Activated T-cell treated with anti-CD3 and anti-CD28 coated beads, Interleukin-2, amount 50 U/mL, for 24 hours (primary cell): ENCODE measurements around the gene SYTL3.
"Not testable (repeated sequence)": the region's sequence is repeated elsewhere in the genome, so short reads cannot be mapped to it uniquely, and the experiment has no call there.

ENCODE experiments used
- DNase-seq: peaks from one replicate; pipeline ENCODE4 v3.0.0-alpha.2; 2020
- H3K27ac Mint-ChIP-seq: 2 replicates; pipeline ENCODE4 v1.8.0; 2020; ENCODE audit warnings: mild to moderate bottlenecking, mixed read lengths
- H3K27me3 Mint-ChIP-seq: 2 replicates; pipeline ENCODE4 v1.8.0; 2020; ENCODE audit warnings: mixed read lengths
- H3K36me3 Mint-ChIP-seq: 2 replicates; pipeline ENCODE4 v1.8.0; 2020; ENCODE audit warnings: low read depth, mixed read lengths
- H3K4me1 Mint-ChIP-seq: 2 replicates; pipeline ENCODE4 v1.8.0; 2020; ENCODE audit warnings: low read depth, mixed read lengths
- H3K4me3 Mint-ChIP-seq: 2 replicates; pipeline ENCODE4 v1.8.0; 2020; ENCODE audit warnings: mild to moderate bottlenecking, moderate library complexity, mixed read lengths
- H3K9me3 Mint-ChIP-seq: 2 replicates; pipeline ENCODE4 v1.8.0; 2020; ENCODE audit warnings: mixed read lengths

SYTL3 gene

DNA sequence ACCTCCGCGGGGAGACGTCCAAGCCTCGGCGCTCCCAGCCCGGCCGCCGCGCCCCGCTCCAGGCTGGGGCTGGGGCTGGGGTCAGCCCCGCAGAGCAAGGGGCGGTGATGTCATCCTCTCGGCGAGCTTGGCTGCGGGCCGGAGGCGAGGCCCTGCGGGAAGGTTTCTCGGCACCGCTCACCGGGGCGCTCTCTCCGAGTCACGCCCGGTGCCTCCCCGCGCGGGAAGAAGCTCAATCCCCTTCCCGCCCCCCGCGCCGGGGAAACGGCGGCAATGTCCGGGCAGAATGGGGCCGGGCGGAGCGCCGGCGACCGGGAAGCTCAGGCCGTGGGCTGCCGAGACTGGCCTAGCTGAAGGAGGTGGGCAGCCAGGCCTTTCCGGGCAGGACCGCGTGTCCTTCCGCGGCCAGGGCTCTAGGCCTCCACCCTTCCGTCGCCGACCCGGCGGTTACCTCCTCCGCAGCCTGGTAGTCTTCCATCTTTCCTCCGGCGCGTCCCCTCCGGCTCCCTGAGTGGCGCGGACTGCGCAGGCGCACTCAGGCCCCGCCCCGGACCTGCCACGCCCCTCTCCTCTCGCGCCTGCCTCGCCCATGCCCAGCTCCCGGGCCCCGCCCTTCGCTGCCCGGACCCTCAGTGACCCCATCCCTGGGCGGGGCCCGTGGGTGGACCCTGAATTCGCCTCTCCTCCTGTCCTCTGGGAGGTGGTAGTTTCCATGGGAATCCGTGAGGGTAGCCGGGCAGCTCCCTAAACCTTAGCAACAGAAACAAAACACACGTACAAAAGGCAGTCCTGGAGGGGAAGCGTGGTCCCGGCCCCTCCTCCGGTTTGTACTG is 5.4 kb upstream of the SYTL3 start, which contains the start of gene DYNLT1:
DYNLT1 (minus strand) TSS at position 513 of the 833 bp plus-strand sequence; CDS start at position 478, 35 bp downstream.
- peak within 1 kb of the TSS; percentile 98 for H3K27ac Mint-ChIP-seq

DNA sequence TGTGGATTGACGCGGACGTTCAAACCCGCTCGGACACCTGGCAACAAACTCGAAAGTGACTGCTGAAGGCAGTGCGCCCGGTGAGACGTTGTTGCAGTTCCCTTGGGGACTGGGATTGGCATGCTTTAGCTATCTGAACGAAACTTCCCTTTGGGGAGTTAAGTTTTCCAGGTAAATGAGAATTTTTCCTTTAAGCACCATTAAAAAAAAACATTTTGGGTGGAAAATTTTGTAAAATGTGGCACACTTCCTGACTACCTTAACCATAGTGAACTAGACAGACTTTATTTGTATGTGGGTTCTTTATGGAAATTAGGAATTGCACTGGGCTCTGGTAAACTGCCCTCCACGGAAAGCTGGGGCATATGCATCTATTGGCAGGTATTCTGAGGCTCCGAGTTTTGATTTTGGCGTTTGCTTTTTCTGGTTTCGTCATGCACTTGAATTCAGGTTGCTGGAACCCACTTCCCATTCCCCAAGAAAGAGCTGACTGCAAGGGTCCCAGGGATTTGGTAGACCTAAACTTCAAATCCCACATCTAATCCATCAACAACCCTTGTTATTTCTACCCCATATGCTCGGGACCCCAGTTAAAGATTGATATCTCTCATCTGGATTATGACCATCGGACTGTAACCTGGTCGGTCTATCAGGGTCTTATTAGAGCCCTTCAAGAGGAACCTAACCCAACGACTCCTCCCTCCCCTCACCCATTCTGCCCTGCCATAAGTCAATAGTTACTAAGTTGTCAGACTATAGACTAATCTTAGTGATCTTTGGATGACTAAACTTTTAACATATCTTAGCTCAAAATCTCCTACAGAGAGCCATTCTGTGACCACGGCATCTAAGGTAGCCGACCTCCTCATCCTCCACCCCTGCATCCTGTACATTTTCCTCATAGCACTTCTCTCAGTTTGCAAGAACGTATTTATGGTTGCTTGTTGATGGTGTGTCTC is 4.5 kb upstream of the SYTL3 start:
- DNase-seq: peak; percentile 29
- H3K9me3 Mint-ChIP-seq: peaks cover 2% of the 10 kb centered on the region
- peaks cover 51% of the 10 kb centered on the region for H3K36me3 Mint-ChIP-seq
- H3K4me1 Mint-ChIP-seq: peaks cover 77% of the 10 kb centered on the region
- no peaks in the 10 kb centered on the region for H3K27me3 Mint-ChIP-seq
- H3K4me3 Mint-ChIP-seq: peak overlapping the region; percentile 94
- peak overlapping the region; percentile 96 for H3K27ac Mint-ChIP-seq

More for the DNA sequence above, 5.4 kb upstream of the SYTL3 start, which contains the start of gene DYNLT1:
- DNase-seq: peak; percentile 97
- H3K36me3 Mint-ChIP-seq: peaks cover 52% of the 10 kb centered on the region
- H3K9me3 Mint-ChIP-seq: peaks cover 2% of the 10 kb centered on the region
- peaks cover 79% of the 10 kb centered on the region for H3K4me1 Mint-ChIP-seq
- H3K27me3 Mint-ChIP-seq: no peaks in the 10 kb centered on the region
- peak within 1 kb of the TSS; percentile 94 for H3K4me3 Mint-ChIP-seq

DNA sequence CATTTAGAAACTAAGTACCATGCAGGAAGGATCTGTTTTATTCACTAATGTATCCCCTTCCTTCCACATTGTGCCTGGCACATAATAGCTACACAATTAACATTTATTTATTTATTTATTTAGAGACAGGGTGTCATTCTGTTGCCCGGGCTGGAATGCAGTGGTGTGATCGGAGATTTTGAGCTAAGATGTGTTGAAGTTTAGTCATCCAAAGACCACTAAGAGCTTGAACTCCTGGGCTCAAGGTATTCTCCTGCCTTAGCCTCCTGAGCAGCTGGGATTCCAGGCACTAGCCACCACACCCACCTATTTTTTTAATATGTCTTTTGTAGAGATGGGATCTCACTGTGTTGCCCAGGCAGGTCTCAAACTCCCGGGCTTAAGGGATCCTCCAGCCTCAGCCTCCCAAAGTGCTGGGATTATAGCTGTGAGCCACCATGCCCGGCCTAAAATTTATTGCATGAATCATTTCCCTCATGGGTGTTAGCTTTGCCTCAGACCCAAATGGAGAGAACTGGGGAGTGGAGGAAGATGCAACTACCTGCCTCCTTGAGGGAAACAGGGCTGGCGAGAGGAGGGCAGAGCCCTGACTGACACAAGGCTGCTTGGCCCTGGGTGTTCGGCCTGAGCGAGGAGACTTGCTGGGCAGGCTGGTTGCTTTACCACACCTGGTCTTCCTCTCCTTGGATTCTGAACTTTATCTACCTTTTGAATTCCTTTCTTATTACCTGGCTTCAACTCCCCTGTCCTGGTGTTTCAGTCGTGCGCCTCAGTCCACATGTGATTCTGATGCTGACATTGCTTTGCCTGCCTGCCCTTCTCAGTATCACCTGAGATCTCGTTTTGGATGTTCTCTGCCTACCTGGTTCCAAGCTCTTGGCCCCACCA is 3.6 kb upstream of the SYTL3 start:
- peak; percentile 31 for DNase-seq
- H3K4me3 Mint-ChIP-seq: peak overlapping the region; percentile 94
- peaks cover 50% of the 10 kb centered on the region for H3K36me3 Mint-ChIP-seq
- peaks cover 73% of the 10 kb centered on the region for H3K4me1 Mint-ChIP-seq
- H3K9me3 Mint-ChIP-seq: peaks cover 2% of the 10 kb centered on the region
- no peaks in the 10 kb centered on the region for H3K27me3 Mint-ChIP-seq
- H3K27ac Mint-ChIP-seq: peak overlapping the region; percentile 96

DNA sequence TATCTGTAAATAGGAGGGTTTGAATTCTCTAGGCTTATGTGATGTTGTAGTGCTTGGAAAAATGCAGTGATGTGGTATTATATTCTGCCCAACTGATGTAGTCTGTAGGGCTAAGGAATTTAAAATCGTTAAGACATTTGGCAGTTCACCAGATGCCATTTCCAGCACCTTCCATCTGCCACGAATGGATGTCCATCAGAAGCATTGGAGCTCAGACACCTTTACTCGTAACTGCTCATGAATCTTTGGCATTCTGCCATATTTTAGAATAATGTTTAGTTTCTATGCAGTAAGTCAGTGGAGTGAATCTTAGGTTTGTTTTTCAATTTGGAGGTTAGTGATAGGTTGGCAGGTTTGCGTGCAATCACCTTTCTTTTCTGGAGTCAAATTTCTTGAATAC is 2.4 kb upstream of the SYTL3 start:
- Mint-ChIP-seq H3K9me3 (peaks cover 2% of the 10 kb centered on the region), H3K4me1 (peaks cover 68% of the 10 kb centered on the region), H3K27ac (peak overlapping the region; percentile 66), H3K36me3 (peaks cover 48% of the 10 kb centered on the region), H3K4me3 (no peak overlapping the region), H3K27me3 (no peaks in the 10 kb centered on the region)
- DNase-seq: no peak

DNA sequence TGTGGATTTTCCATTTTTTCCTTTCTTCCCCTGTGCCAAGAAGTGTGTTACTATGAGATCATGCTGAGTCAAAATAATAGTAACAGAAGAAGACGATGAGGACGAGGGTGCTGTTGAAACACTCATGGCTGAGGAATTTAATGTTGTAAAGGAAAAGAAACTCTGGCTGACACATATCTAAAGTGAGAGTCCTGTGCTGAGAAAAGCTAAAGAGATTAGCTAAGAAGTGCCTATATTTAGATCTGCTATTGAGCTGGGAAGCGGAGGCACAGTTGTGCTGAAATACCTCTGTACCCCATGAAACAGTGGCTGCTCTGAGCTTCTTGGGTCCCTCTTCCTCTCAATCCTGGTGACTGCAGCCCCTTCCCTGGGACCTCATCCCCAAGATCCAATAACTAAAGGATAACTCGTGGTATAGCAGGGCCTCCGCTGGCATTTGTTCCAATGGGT is 1.1 kb upstream of the SYTL3 start:
- peak overlapping the region; percentile 87 for H3K4me3 Mint-ChIP-seq
- no peaks in the 10 kb centered on the region for H3K27me3 Mint-ChIP-seq
- peak; percentile 61 for DNase-seq
- H3K4me1 Mint-ChIP-seq: peaks cover 73% of the 10 kb centered on the region
- H3K9me3 Mint-ChIP-seq: peaks cover 2% of the 10 kb centered on the region
- H3K36me3 Mint-ChIP-seq: peaks cover 48% of the 10 kb centered on the region
- peak overlapping the region; percentile 98 for H3K27ac Mint-ChIP-seq

DNA sequence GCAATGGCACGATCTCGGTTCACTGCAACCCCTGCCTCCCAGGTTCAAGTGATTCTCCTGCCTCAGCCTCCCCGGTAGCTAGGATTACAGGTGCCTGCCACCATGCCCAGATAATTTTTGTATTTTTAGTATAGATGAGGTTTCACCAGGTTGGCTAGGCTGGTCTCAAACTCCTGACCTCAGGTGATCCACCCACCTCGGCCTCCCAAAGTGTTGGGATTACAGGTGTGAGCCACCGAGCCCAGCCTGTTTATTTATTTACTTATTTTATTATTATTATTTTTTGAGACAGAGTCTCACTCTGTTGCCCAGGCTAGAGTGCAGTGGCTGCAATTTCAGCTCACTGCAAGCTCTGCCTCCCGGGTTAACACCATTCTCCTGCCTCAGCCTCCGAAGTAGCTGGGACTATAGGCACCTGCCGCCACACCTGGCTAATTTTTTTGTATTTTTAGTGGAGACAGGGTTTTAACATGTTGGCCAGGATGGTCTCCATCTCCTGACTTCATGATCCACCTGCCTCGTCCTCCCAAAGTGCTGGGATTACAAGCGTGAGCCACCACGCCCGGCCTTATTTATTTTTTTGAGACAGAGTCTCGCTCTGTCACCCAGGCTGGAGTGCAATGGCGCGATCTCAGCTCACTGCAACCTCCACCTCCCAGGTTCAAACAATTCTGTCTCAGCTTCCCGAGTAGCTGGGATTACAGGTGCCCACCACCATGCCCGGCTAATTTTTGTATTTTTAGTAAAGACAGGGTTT is 2.3 kb downstream of the SYTL3 start:
- Mint-ChIP-seq H3K36me3 (peaks cover 72% of the 10 kb centered on the region), H3K4me3 (peak overlapping the region; percentile 87), H3K27ac (peak overlapping the region; percentile 99), H3K4me1 (peaks cover 82% of the 10 kb centered on the region)
- H3K27me3 Mint-ChIP-seq, H3K9me3 Mint-ChIP-seq, DNase-seq: not testable (repeated sequence)

DNA sequence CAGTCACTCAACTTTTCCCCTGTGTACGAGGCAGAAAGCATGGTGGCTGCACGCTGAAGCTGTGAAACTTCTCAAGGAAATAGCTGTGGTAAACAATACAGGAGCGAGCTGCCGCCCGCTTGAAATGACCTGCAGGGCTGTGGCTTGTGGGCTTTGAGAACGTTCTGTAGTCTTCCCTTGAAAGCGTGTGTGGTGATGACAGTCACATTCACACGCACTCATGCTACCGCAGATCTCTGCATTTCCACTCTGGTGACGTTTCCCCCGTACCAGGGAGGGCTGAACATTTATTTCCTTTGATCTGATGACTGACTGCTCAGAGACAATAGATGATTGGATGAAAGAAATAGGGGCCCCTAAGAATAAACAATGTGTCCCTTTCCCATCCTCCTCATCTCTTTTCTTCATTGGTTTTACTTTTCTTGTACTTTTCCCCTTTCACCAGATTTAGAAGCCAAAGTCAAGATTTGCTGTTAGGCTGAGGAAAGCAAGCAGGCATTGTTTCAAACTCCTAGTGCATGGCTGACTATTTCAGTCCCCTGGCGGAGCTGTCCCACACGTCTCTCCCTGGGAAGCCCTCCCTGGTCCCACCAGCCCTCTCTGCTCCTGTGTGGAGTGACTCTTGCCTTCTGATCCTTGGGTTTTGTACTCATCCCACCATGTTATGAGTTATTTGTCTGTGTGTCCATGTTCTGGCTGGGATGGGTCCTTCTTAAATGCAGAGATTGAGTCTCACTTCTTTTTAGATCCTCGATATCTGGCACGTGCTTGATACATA is 3.9 kb downstream of the SYTL3 start:
- peak overlapping the region; percentile 87 for H3K4me3 Mint-ChIP-seq
- peak; percentile 85 for DNase-seq
- peaks cover 77% of the 10 kb centered on the region for H3K4me1 Mint-ChIP-seq
- H3K36me3 Mint-ChIP-seq: peaks cover 83% of the 10 kb centered on the region
- no peaks in the 10 kb centered on the region for H3K27me3 Mint-ChIP-seq
- no peaks in the 10 kb centered on the region for H3K9me3 Mint-ChIP-seq
- peak overlapping the region; percentile 99 for H3K27ac Mint-ChIP-seq

DNA sequence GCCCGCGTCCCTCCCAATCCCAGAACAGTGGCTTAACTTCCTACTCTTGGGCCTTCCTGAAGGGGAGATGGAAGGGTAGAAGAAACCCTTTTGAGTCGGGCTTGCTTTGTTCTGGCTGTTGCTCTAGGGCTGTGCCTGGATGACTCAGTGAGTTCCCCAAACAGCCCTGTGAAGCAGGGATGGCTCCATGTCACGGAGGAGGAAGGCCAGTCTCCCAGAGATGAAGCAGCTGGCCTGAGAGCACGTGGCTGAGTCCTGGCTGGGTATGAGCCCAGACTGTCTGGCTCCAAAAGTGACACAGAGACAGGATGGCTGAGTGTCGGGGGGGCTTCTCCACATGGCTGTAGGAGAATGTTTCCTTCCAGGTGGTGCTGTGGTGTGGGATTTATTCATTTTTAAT is 4.6 kb downstream of the SYTL3 start:
- Mint-ChIP-seq H3K4me1 (peaks cover 77% of the 10 kb centered on the region), H3K9me3 (no peaks in the 10 kb centered on the region), H3K27me3 (no peaks in the 10 kb centered on the region), H3K27ac (peak overlapping the region; percentile 99), H3K4me3 (peak overlapping the region; percentile 87), H3K36me3 (peaks cover 90% of the 10 kb centered on the region)
- DNase-seq: no peak

DNA sequence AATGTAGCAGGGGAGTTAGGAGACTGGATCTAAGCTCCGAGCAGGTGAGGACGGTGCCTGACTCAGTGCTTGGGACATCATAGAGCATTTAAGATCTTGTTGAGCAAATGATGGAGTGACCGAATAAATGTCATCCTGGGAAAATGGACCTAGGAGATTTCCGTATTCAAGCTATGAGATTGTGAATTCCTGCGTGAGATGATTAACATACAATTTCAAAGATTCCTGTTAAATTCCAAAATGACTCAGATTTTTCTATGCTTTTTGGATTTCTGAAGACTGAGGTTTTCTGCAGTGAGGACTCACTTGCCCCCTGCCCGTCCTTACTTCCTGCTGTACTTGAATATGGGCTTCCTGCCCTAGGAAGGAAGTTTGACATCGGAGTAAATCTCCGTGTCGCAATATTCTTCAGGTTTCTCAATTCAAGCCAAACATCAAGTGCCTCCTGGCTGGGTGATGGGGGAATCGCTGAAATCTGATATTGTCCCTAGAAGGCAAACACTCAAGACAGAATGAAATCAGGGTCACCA is 5.2 kb downstream of the SYTL3 start:
- Mint-ChIP-seq H3K27me3 (no peaks in the 10 kb centered on the region), H3K9me3 (no peaks in the 10 kb centered on the region), H3K4me3 (peak overlapping the region; percentile 87), H3K27ac (peak overlapping the region; percentile 99), H3K4me1 (peaks cover 78% of the 10 kb centered on the region), H3K36me3 (peaks cover 90% of the 10 kb centered on the region)
- no peak for DNase-seq

DNA sequence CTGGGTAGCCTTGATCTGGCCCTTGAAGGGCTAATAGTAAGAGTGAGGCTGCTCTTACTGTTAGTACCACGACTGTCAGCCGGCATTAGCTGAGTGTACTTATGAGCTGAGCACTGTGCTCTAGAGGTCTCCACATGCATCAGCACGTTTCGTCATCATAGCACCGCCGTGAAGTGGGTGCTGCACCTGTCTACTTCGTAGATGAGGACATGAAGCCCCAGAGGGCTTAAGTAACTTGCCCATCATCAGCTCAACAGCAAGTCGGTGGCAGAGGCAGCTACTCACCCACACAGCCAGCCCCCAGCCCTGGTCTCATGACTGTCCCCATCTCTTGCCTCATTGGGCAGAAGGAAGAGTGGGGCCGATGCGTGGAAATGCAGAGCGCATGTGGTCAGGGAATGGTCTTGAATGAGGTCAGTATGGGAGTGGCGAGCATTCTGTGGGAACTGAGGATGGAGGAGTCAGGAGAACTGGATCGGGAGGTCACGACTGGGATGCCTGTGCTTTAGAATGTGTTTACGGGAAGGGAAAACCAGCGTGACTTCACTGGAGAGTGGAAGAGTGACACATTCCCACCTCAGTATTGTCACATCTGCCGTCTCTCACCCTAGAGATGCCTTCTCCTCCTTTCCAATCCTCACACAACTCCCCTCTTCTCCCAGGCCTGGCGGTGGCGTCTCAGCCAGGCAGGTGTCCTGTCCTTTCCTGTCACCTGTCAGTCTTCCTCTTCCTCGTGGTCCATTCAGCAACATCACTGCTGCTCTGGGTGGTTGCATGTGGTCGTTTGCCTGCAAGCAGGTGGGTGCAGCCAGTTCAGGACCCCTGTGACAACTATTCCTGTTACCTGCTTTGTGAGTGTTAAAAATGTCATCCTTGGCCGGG is 6.0 kb downstream of the SYTL3 start:
- no peak for DNase-seq
- Mint-ChIP-seq H3K27me3 (no peaks in the 10 kb centered on the region), H3K27ac (peak overlapping the region; percentile 99), H3K4me1 (peaks cover 82% of the 10 kb centered on the region), H3K36me3 (peaks cover 92% of the 10 kb centered on the region), H3K9me3 (no peaks in the 10 kb centered on the region), H3K4me3 (peak overlapping the region; percentile 87)

DNA sequence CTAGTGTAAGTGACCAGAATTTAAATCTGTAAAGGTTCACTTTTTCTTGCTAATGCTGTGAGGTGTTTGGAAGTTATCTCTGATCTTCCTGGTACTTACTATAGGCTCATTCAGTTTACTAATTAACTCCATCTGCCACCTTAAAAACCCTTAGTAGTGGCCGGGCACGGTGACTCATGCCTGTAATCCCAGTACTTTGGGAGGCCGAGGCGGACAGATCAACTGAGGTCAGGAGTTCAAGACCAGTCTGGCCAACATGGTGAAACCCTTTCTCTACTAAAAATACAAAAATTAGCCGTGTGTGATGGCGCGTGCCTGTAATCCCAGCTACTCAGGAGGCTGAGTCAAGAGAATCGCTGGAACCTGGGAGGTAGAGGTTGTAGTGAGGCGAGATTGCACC is 7.1 kb downstream of the SYTL3 start:
- not testable (repeated sequence) for H3K27me3 Mint-ChIP-seq, DNase-seq, H3K4me3 Mint-ChIP-seq, H3K9me3 Mint-ChIP-seq
- peak overlapping the region; percentile 68 for H3K27ac Mint-ChIP-seq
- H3K4me1 Mint-ChIP-seq: peaks cover 82% of the 10 kb centered on the region
- peaks cover 94% of the 10 kb centered on the region for H3K36me3 Mint-ChIP-seq

DNA sequence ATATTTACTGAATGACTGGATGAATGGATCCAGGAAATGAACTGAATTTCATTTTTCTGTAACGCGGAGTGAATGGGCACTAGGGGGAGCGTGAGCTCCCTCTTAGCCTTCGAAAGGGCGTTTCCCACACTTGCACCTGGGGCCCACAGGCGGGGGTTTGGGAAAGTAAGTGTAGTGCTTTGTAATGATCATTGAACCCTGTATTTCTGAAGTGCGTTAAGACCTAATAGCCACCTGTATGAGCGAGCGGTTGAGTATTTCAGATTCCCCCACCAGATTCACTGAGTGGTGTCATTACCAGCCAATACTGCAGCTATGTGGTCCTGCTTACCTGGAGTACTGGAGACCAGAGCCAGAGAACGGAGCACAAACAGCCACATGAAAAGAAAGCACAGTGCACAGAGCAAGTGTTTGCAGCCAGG is 10.5 kb downstream of the SYTL3 start:
- H3K36me3 Mint-ChIP-seq: peaks cover 95% of the 10 kb centered on the region
- H3K4me1 Mint-ChIP-seq: peaks cover 73% of the 10 kb centered on the region
- H3K9me3 Mint-ChIP-seq: no peaks in the 10 kb centered on the region
- H3K4me3 Mint-ChIP-seq: no peak overlapping the region
- no peaks in the 10 kb centered on the region for H3K27me3 Mint-ChIP-seq
- peak; percentile 59 for DNase-seq
- peak overlapping the region; percentile 24 for H3K27ac Mint-ChIP-seq
